Subcutaneous adipose tissue (tissue), 4 donors: ENCODE data around the gene ADH1C. TPM values are rescaled to one million over a fixed set of nuclear protein-coding genes. Genes with fewer than 3 reads are reported as not detected.

Source experiments
- CTCF ChIP-seq: fragments of 450-650 bp; IDR thresholded peaks from one replicate; pipeline ENCODE4 v1.5.1; 2016; ENCODE audit warnings: low read depth, mild to moderate bottlenecking, control low read depth, antibody characterized with exemption, moderate library complexity
- total RNA-seq, 4 donors: library from RNA; depleted of rRNA; stranded (reverse); fragments of >200 nt; gene quantifications; one replicate each; pipeline ENCODE4 v1.1.0, GENCODE V29; 2016

The ADH1C gene
- total RNA-seq, 4 donors from 2014 or later = 21.3 to 51.7 (median 24.4) TPM

GRCh38 chr4:99324361-99324760 lies 28.2 kb downstream of the ADH1C start:
- no peak for TF ChIP-seq CTCF

GRCh38 chr4:99323756-99324155 lies 28.8 kb downstream of the ADH1C start:
- no peak for TF ChIP-seq CTCF

GRCh38 chr4:99321241-99322191 lies 31.0 kb downstream of the ADH1C start, which contains the start of gene ADH1B:
TSS of gene ADH1B (minus strand) at chr4:99321401. CDS start at chr4:99321331, 70 bp downstream.
- TF ChIP-seq CTCF = no peak

GRCh38 chr4:99317354-99317753 lies 35.2 kb downstream of the ADH1C start:
- TF ChIP-seq CTCF = no peak

GRCh38 chr4:99315839-99316238 lies 36.7 kb downstream of the ADH1C start:
- TF ChIP-seq CTCF = no peak

- TF ChIP-seq CTCF = no peak
These were observed 38.3 kb downstream of the ADH1C start for GRCh38 chr4:99314211-99314610.

- no peak for TF ChIP-seq CTCF
These were observed 42.2 kb downstream of the ADH1C start for GRCh38 chr4:99310389-99310788.
